Measurements from ENCODE around the gene ZBTB49. TPM values are rescaled to one million over a fixed set of nuclear protein-coding genes. Genes with fewer than 3 reads are reported as not detected.
"Not testable (repeated sequence)": the region's sequence is repeated elsewhere in the genome, so short reads cannot be mapped to it uniquely, and the experiment has no call there.

Gene ZBTB49
- polyA plus RNA-seq, 3 donors: 1.4 to 5.1 (median 1.7) TPM

DNA sequence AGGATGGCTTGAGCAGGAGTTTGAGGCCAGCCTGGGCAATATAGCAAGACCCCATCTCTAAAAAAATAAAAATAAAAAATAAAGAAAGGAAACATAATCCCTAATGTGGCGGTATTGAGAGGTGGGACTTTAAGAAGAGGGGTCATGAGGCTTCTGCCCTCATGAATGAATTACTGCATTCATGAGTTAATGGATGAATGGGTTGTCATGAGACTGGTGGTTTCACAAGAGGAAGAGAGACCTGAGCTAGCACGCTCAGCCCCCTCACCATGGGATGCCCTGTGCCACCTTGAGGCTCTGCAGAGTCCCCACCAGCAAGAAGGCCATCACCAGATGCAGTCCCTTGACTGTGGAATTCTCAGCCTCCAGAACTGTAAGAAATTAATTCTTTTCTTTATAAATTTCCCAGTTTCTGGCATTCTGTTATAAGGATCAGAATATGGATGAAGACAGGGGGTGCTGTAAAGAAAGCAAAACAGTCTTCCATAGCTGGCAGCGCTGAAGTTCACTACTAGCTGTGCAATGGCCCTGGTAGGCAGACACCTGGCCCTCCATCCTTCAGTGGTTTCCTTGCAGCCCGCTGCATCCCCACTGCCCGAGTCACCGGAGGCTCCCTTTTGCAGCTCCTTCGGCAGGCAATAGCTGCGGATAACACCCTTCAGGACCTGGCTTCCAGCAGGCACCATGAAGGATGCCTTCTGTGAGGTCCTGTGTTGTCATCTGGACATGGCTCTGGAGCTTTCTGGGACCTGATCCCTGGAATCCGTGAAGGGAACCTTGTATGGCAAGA, 52.0 kb downstream of the ZBTB49 start:
- WGBS, 3 donors: 87 to 91% (median 89%) methylated on average over 9 of the region's 9 CpGs
- H3K27ac ChIP-seq (ENCODE audit: low read depth, low read length): no peak overlapping the region

- 70 to 83% (median 76%) methylated on average over 5 of the region's 5 CpGs for WGBS, 3 donors
- H3K27ac ChIP-seq (ENCODE audit: low read depth, low read length): no peak overlapping the region
These were observed 53.0 kb downstream of the ZBTB49 start for GRCh38 chr4:4343038-4343437.

DNA sequence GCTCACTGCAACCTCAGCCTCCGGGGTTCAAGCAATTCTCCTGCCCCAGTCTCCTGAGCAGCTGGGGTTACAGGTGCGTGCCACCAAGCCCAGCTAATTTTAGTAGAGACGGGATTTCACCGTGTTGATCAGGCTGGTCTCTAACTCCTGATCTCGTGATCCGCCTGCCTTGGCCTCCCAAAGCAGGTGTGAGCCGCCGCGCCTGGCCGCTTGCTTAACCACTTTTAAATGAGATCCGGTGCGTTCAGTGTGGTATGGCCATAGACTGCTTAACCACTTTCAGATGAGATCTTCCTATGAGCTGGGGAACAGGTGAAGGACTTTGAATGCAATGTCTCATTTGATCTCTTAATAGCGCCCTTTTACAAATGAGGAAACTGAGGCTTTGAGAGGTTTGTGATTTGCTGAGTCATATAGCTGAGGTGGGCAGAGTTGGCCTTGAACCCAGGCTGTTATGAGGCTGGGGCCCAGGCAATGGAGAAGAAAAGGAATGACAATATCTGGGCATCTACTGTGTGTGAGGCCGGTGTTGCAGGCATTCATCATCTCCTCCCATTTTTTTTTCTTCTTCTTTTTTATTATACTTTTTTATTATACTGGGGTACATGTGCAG, 55.0 kb downstream of the ZBTB49 start:
- 88 to 93% (median 90%) methylated on average over 14 of the region's 14 CpGs for WGBS, 3 donors
- H3K27ac ChIP-seq (ENCODE audit: low read depth, low read length): no peak overlapping the region

DNA sequence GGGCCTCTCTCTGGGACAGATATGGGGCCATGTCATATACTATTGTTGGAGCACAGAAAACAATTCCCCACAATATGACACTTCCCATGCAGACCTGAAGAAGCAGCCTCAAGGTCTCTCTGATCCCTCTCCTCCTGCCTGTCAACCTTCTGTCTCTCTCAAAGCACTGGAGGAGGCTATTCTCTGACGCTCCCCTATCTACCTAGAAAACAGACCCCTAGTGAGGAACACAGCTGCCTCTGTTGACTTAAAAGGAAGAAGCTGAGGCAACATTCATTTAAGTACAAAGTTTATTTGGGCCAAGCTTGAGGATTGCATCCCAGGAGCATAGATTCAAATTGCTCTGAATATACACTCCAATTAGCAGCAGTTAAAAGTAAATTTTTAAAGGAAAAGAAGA, 57.5 kb downstream of the ZBTB49 start:
- 19 to 38% (median 29%) methylated on average over 1 of the region's 1 CpG for WGBS, 3 donors
- no peak overlapping the region for H3K27ac ChIP-seq (ENCODE audit: low read depth, low read length)

DNA sequence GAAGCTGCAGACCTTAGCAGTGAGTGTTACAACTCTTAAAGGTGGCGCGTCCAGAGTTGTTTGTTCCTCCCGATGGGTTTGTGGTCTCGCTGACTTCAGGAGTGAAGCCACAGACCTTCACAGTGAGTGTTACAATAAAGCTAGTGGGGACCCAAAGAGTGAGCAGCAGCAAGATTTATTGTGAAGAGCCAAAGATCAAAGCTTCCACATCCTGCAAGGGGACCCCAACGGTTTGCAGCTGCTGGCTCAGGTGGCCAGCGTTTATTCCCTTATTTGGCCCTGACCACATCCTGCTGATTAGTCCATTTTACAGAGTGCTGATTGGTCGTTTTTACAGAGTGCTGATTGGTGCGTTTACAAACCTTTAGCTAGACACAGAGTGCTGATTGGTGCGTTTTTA, 58.5 kb downstream of the ZBTB49 start:
- H3K27ac ChIP-seq (ENCODE audit: low read depth, low read length): not testable (repeated sequence)
- WGBS, 3 donors: 63 to 79% (median 71%) methylated on average over 9 of the region's 9 CpGs

DNA sequence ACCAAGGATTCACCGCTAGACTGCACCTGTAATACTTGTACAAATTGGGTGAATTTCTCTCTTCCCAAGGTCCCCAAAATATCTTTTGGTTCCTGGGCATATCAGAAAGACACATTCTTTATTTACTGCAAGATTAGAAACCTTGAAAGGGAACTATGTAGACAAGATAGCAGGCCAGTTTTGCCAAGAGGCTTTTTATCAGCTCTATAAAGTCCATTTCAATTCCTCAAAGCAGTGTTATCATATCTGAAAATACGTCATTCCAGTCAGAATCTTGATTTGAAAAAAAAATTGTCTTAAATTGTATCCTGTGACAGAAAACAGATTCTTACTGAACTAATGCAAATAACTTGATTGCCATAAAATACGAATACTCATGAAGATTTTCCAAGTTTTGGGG, 59.8 kb downstream of the ZBTB49 start:
- WGBS, 3 donors: 75 to 82% (median 79%) methylated on average over 3 of the region's 3 CpGs
- no peak overlapping the region for H3K27ac ChIP-seq (ENCODE audit: low read depth, low read length)

GRCh38 chr4:4350909-4351308, 60.9 kb downstream of the ZBTB49 start:
- WGBS, 3 donors: 61 to 84% (median 77%) methylated on average over 4 of the region's 4 CpGs
- H3K27ac ChIP-seq (ENCODE audit: low read depth, low read length): no peak overlapping the region

DNA sequence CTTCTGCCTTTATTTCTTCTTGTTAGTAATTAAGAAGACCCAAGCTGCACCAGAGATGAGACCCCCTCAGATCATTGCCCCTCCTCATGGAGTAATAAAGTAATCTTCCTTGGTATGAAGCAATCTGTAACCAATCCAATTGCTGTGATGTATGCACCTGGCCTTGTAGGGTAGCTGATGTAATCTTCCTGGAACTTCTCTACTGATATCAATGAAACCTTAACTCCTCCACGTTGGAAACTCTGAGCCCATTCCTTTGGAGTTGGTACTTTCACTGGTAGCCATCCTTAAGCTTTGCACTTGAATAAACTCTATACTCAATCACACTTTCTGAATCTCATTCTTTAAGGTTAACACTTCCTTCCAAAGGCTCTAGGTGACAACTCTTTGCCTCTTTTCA, 65.3 kb downstream of the ZBTB49 start:
- WGBS, 3 donors: 17 to 50% (median 45%) methylated on average over 1 of the region's 1 CpG
- no peak overlapping the region for H3K27ac ChIP-seq (ENCODE audit: low read depth, low read length)

- WGBS, 3 donors: 50 to 58% (median 55%) methylated on average over 24 to 26 of the region's 26 CpGs
- no peak overlapping the region for H3K27ac ChIP-seq (ENCODE audit: low read depth, low read length)
These were observed 66.3 kb downstream of the ZBTB49 start for GRCh38 chr4:4356106-4357041.

DNA sequence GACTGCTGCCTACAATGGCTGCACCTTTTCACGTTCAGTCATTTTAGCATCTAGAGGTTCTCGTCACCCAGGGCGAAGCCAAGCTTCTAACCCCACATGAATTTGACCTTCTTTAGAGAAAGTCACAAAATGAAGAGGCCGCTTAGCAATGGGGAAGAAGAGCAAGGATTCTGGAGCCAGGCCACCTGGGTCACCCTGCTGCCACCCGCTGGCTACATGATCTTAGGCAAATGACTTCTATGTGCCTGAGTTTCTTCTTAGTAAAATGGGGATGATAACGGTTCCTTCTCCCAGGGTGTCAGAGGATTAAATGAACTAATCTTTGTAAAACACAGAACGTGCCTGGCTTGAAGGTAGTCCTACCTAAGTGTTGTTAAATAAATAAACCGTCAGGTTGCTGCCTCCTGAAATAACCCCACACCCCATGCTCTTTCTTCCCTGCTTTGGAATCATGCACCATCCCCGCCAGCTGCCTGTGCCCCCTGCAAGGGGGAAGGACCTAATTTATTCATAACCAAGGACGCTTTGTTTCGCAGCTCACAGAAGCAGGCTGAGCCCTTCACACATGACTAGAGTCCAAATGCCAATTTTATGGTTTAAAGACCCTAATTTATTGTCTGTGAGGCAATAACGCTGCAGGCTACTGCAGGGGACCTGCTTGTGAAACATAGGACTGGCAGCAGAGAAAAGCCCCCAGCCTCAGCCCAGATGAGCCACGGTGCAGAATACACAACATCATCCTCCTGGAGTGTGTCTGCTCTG, 68.2 kb downstream of the ZBTB49 start:
- H3K27ac ChIP-seq (ENCODE audit: low read depth, low read length): no peak overlapping the region
- WGBS, 3 donors: 46 to 71% (median 56%) methylated on average over 13 of the region's 13 CpGs

DNA sequence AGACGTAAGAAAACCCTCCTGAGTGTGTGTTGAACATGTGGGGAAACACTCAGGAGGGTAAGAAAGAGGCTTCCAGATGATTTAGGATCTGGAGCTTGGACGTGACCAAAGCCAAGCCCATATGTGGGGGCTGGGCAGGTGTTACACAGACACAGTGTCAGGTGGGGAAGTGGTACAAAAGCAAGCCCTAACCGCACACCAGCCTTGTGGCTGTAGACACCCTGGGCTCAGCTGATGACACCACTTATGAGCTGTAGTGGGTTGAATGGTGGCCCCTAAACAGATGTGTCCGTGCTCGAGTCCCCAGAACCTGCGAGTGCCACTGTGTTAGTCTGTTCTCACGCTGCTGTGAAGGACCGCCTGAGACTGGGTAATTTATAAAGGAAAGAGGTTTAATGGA, 71.8 kb downstream of the ZBTB49 start:
- 74 to 84% (median 83%) methylated on average over 8 of the region's 8 CpGs for WGBS, 3 donors
- no peak overlapping the region for H3K27ac ChIP-seq (ENCODE audit: low read depth, low read length)

GRCh38 chr4:4362991-4363697, 73.1 kb downstream of the ZBTB49 start:
- 64 to 87% (median 75%) methylated on average over 16 of the region's 16 CpGs for WGBS, 3 donors
- no peak overlapping the region for H3K27ac ChIP-seq (ENCODE audit: low read depth, low read length)

DNA sequence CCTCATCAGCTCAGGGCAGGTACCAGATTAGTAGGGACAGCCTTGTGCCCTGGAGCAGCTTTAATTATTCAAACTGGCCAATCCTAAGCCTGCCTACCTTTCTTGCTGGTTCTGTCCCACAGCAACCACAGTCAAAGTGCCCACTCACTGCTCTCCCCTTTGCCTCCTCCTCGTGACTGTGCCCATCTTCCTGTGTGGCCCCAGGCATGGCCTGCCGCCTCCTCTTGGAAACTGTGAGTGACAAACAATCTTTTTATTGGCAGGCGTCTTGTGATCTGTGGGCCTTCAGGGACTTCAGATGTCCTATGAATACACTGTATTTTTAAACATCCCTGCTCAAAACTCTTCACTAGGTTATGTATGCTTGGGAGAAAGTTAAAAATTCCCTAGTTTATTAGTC, 74.0 kb downstream of the ZBTB49 start:
- 70 to 76% (median 71%) methylated on average over 3 of the region's 3 CpGs for WGBS, 3 donors
- H3K27ac ChIP-seq (ENCODE audit: low read depth, low read length): no peak overlapping the region

GRCh38 chr4:4364486-4365208, 74.6 kb downstream of the ZBTB49 start:
- 70 to 75% (median 71%) methylated on average over 9 of the region's 9 CpGs for WGBS, 3 donors
- H3K27ac ChIP-seq (ENCODE audit: low read depth, low read length): no peak overlapping the region

- 67 to 76% (median 70%) methylated on average over 11 of the region's 11 CpGs for WGBS, 3 donors
- no peak overlapping the region for H3K27ac ChIP-seq (ENCODE audit: low read depth, low read length)
These were observed 78.9 kb downstream of the ZBTB49 start for GRCh38 chr4:4368809-4369580.

Measured in adipose tissue (tissue), 3 donors.